ENCODE measurements around the gene ARIH2. TPM values are rescaled to one million over a fixed set of nuclear protein-coding genes. Genes with fewer than 3 reads are reported as not detected.
A peak's percentile ranks its signal among the peaks of the same experiment; 100 is the strongest.

The ARIH2 gene
- total and polyA plus RNA-seq, 2 of the 4 experiments (the other 2 are of a cell fraction): 62.3 to 93.7 TPM

- no peak overlapping the region for H2BK5ac ChIP-seq (ENCODE audit: low read depth, low read length, poor library complexity, severe bottlenecking)
- no peak overlapping the region for H4K5ac ChIP-seq (ENCODE audit: low read depth, low read length)
- H3K9ac ChIP-seq (ENCODE audit: low read depth, low read length): no peak overlapping the region
- intact Hi-C loops (cut with micrococcal nuclease): no loop called here
- H2AFZ ChIP-seq (replicated peaks; ENCODE audit: low read length, poor library complexity): no peak overlapping the region
- no peak overlapping the region for H3K4me2 ChIP-seq (ENCODE audit: low read depth, low read length)
- no TSS peak for BruUV-seq (replicated peaks)
- no peaks in the 10 kb centered on the region for H3K27me3 ChIP-seq (ENCODE audit: control insufficient read depth, insufficient read depth, low read length)
- no peak overlapping the region for H3K14ac ChIP-seq (replicated peaks; ENCODE audit: low read depth, low read length)
- peaks cover 7% of the 10 kb centered on the region for H3K4me1 ChIP-seq (ENCODE audit: control insufficient read depth, insufficient read depth, low read length)
- POLR2A ChIA-PET (ENCODE audit: unreplicated experiment): no interaction called here
- peaks cover 27% of the 10 kb centered on the region for H4K20me1 ChIP-seq (ENCODE audit: insufficient read depth, low read length)
- in situ Hi-C loops (cut with MboI; ENCODE audit: low sequenced_read_pairs): no loop called here
- H2AK9ac ChIP-seq (replicated peaks; ENCODE audit: low read depth, low read length, poor library complexity): no peak overlapping the region
- CTCF ChIA-PET: interaction anchor here (1.5 kb wide), 1 partner anchor 43 kb away, joined by 4 read pairs; no protein-coding TSS in a partner anchor
- no peak overlapping the region for H3K27ac ChIP-seq (ENCODE audit: insufficient read depth, low read length)
- no peak overlapping the region for H3K4me3 ChIP-seq (ENCODE audit: insufficient read depth, low read depth, low read length)
- H2BK20ac ChIP-seq (ENCODE audit: low read depth, low read length): no peak overlapping the region
- no peak overlapping the region for H3K23ac ChIP-seq (ENCODE audit: low read depth, low read length)
- H3K9me1 ChIP-seq (ENCODE audit: insufficient read depth, low read length): peaks cover 12% of the 10 kb centered on the region
- H3K18ac ChIP-seq (ENCODE audit: low read depth, low read length): no peak overlapping the region
- no peak for DNase-seq
- dilution Hi-C loops (cut with HindIII; ENCODE audit: low sequenced_read_pairs, unreplicated experiment): no loop called here
- no peak overlapping the region for H2AK5ac ChIP-seq (ENCODE audit: low read depth, low read length)
- no peak overlapping the region for H2BK15ac ChIP-seq (ENCODE audit: low read depth, low read length)
- H4K91ac ChIP-seq (ENCODE audit: insufficient read depth, low read depth, low read length): no peak overlapping the region
- no peak overlapping the region for H3K4ac ChIP-seq (ENCODE audit: low read depth, low read length)
- H3K36me3 ChIP-seq (ENCODE audit: control insufficient read depth, insufficient read depth, low read length): peaks cover 2% of the 10 kb centered on the region
- ATAC-seq (ENCODE audit: low read depth): peak; percentile 24; the same call in 1 of the 2 replicates
- 0 out of 2 replicates have a peak, but pooled peaks cover 2% of the 10 kb centered on the region for H3K9me3 ChIP-seq (ENCODE audit: control insufficient read depth, insufficient read depth, low read length)
- H4K8ac ChIP-seq (ENCODE audit: low read depth in 2 of 2, low read length in 2 of 2): no peak overlapping the region
- no peak overlapping the region for H2BK120ac ChIP-seq (ENCODE audit: low read depth, low read length)
- no CpG with 5 or more reads among the region's 2 CpGs for WGBS, 2 experiments (ENCODE audit: extremely low coverage in 2 of 2, insufficient read length in 1 of 2)
- TF ChIP-seq NFE2L2 (IDR thresholded peaks at IDR 0.05; ENCODE audit: low read depth, low read length) (no peak), MXI1 (IDR thresholded peaks at IDR 0.05; ENCODE audit: borderline replicate concordance, low read depth, low read length) (no peak), MAZ (IDR thresholded peaks at IDR 0.05; ENCODE audit: borderline replicate concordance, low read depth, low read length) (no peak), RAD21 (IDR thresholded peaks at IDR 0.05; ENCODE audit: low read length) (no peak)
- H3K56ac ChIP-seq (ENCODE audit: extremely low read depth, insufficient read depth, low read length): no peak overlapping the region
- H3K79me1 ChIP-seq (ENCODE audit: low read depth in 1 of 2, low read length in 2 of 2): peaks cover 29 to 61% of the 10 kb centered on the region in 2 experiments
Measured at GRCh38 chr3:48945432-48945831, 26.8 kb downstream of the ARIH2 start.

Data from IMR-90 (cell line).